Lower leg skin (tissue), 3 donors: ENCODE data around the gene TESPA1.

Experiments
- CTCF ChIP-seq, 3 donors: fragments of 450-650 bp; IDR thresholded peaks; one replicate each; pipeline ENCODE4 v1.5.1; 2016; ENCODE audit warnings: antibody characterized with exemption in 3 of 3, mild to moderate bottlenecking in 3 of 3, moderate library complexity in 2 of 3
- POLR2A ChIP-seq, 2 donors: fragments of 450-650 bp; IDR thresholded peaks; one replicate each; pipeline ENCODE4 v1.6.1; 2016 to 2017; ENCODE audit warnings: antibody characterized with exemption in 2 of 2, mild to moderate bottlenecking in 1 of 2, moderate library complexity in 1 of 2

DNA sequence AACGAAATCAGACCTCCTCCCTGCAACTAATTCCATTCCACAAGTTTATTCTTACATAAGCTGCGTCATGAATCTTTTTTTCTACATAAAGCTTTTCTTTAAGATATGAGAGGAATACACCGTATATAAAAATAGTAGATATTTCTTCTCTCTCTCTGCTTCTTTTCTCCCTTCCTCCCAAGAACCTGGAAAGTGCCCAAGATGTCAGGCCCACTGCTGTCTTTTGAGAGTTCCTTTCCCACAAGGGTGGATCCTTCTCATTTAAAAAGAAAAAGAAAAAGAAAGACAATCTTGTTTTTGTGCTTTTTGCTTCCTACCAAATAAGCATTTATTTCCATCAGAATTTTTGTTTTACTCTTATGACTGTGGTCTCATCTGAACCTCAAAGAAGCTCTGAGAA, 11.0 kb downstream of the TESPA1 start:
- no peak for TF ChIP-seq POLR2A (IDR thresholded peaks at IDR 0.05)
- TF ChIP-seq CTCF (IDR thresholded peaks at IDR 0.05), result no peak
